GDM1 (cell line): ENCODE results near the gene LCOR.

Experiments
- DNase-seq: peaks from one replicate; lab custom pipeline; 2025; lab: John Stamatoyannopoulos, UW

LCOR gene

GRCh38 chr10:96987141-96987841 lies 155.2 kb downstream of the LCOR start:
- no peak for DNase-seq

DNA sequence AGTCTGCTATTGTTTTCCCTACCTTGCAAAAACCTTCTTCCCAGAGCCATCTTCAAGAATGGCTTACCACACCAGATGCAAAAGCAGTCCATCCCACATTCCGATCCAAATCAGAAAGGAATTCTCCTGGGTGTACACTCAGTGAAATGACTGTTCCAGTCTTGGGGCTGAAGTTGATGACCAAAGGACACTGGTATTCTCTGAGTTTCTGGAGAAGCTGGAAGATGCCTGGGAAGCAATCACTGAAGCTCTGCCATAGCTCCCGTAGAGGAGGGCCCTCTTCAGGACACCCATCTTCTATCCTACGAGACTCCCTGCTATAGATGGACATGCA lies 155.7 kb downstream of the LCOR start:
- DNase-seq: no peak

- no peak for DNase-seq
Measured at GRCh38 chr10:96988426-96988825, 156.3 kb downstream of the LCOR start.

GRCh38 chr10:96991313-96991841 lies 159.3 kb downstream of the LCOR start:
- no peak for DNase-seq

- no peak for DNase-seq
Measured at GRCh38 chr10:96992721-96993120, 160.6 kb downstream of the LCOR start.

- DNase-seq: no peak
Measured at GRCh38 chr10:96995851-96996250, 163.8 kb downstream of the LCOR start.

- DNase-seq: no peak
Measured at GRCh38 chr10:96996275-96996965, 164.3 kb downstream of the LCOR start.

GRCh38 chr10:96998329-96998888 lies 166.3 kb downstream of the LCOR start:
- no peak for DNase-seq

DNA sequence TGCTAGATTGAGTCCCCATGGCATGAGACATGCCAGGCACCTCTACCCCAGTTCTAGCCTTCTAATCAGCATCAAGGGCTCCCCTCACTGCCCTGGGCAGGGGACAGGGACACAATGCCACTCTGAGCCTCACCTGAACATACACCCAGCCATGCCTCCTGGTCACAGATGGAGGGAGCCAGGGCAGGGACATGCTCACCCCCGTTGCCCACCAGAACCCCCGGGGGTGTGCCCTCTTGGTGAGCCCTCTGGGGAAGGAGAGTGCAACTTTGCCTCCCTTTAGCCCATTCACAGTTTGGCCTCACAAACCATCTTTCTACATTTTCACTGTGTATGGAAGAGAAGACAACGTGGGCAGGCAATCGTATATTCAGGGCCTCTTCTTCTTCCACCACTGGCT lies 167.2 kb downstream of the LCOR start:
- DNase-seq: no peak

DNA sequence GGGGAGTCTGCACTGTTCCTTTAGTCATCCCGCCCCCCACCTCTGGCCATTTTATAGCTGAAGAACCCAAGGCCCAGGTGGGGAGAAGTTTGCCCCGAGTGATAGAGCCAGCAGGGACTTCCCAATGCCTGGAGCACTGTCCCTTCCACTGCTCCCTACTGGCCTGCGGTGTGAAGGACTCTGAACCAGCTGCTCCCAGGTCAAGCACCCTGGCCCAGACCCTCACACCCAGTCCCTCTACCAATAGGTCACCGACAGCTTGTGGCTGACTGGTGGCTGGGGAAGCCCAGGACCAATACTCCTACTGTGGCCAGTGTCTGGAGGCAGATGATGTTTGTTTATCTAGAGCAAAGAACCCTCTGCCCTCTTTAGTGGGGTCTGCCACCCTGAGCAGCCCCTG lies 167.9 kb downstream of the LCOR start:
- no peak for DNase-seq

- DNase-seq: no peak
Measured at GRCh38 chr10:97000487-97001182, 168.5 kb downstream of the LCOR start.

- no peak for DNase-seq
Measured at GRCh38 chr10:97001183-97001991, 169.3 kb downstream of the LCOR start.

GRCh38 chr10:97002670-97003069 lies 170.6 kb downstream of the LCOR start:
- no peak for DNase-seq

DNA sequence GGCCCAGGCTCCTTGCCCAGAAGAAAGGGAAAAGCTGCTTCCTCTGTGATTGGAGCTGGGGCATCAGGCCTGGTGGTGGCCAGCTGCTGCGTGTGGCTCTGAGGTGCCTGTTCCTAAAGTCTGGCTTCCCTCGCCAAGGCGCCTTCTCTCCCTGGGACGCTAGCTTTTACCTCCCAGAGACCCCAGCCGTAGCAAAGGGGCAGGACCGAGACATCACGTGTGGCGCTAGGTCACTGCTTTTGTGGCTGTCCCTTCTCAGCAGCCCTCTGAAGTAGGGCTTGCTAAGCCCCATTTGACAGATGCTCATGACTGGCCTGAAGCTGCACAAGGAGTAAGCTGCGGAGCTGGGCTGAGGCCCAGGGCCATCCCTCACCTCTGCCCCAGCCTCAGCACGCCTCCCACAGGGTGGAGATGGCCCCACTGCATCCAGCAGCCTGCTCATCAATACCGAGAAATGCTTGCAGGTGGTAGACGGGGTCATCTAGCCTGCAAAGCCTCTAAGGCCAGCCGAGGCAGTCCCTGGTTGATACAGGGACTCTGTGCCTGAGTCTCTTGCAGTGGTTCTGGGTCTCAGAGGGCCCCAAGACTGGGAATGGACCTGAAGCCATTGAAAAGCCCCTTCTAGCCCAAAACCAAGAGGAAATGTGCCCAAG lies 171.2 kb downstream of the LCOR start:
- DNase-seq: no peak

DNA sequence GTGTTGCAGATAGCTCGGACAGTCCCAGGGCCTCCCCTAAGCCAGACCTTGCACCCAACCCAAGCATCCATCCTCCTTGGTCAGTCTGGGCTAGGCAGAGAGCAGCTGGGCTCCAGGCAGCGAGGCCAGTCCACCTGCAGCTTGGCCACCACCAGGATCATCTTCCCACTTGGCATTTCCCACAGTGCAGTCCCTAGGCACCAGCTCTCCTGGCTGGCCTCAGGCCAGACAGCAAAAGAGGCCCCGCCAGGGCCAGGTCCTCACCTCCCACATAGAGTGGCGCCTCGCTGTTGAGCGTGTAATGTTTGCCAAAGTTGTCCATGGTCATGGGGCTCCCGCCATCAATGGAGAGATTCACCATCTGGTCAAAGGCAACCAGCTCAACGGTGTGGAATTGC lies 171.7 kb downstream of the LCOR start:
- DNase-seq: no peak

- DNase-seq: no peak
Measured at GRCh38 chr10:97004591-97004990, 172.5 kb downstream of the LCOR start.

- DNase-seq: no peak
Measured at GRCh38 chr10:97005349-97005748, 173.3 kb downstream of the LCOR start.

DNA sequence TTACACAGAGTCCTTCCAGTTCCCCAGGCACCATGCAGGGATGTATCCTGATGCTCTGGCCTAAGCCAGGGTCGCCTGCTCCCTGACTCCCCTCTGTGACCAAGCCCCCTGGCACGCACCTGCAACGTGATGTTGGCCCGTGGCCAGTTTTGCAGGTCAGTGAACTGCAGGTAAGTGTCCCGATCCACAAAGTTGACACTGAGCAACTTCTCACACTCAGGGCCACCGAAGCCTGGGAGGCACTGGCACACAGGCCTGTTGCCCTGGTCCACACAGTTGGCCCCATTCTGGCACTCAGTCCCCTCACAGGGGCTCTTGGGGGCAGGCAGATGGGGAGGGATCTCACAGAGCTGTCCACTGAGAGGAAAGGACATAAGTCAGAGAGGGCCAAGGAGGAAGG lies 174.3 kb downstream of the LCOR start:
- DNase-seq: no peak

- DNase-seq: no peak
Measured at GRCh38 chr10:97007417-97007816, 175.3 kb downstream of the LCOR start.

DNA sequence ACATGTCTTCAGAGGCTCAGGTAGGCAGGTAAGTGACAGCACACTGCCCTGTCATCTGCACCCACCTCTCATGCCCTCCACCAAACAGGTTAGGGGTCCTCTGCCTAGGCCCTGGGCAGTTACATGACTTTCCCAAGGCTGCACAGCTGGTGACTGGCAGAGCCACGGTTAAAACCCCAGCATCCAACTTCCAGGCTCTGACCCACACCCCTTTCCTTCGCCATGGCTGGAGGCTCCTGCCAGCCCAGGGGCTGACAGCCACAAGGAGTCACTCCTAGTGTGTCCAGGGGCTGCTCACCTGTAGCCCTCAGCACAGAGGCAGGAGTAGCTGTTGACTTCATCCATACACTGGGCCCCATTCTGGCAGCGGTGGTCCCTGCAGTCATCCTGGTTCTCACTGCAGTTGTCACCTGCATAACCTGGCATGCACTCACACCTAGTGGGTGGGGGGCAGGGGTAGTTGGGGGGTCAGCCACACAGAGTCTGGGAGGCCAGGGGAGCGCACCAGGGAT lies 178.7 kb downstream of the LCOR start:
- no peak for DNase-seq

DNA sequence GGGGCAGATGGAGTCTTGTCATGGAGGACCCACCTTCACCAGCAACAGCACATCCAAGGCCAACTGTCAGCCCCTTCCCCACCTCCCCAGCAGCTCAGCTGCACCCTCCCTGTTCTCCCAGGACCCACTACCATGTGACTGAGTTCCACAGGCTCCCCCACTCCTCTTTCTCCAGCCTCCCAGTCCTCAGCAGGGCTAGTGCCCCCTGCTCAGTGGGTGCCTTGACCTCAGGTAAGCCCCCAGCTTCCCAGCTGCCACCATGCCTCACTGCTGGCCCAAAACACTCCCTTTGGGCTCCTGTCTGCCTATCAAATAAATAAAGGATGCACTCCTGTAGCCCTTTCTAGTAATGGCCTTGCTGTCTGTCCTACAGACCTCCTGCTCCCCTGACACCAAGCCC lies 179.3 kb downstream of the LCOR start:
- DNase-seq: no peak
